Camera-type eye (tissue), 1 donor: Measurements from ENCODE around the gene EPB41L4A. TPM values are rescaled to one million over a fixed set of nuclear protein-coding genes. Genes with fewer than 3 reads are reported as not detected.

Experiments
- total RNA-seq: library from RNA; depleted of rRNA; stranded (reverse); fragments of >200 nt; gene quantifications from one replicate; pipeline ENCODE4 v1.2.3, GENCODE V29; 2014

EPB41L4A gene, protein sequence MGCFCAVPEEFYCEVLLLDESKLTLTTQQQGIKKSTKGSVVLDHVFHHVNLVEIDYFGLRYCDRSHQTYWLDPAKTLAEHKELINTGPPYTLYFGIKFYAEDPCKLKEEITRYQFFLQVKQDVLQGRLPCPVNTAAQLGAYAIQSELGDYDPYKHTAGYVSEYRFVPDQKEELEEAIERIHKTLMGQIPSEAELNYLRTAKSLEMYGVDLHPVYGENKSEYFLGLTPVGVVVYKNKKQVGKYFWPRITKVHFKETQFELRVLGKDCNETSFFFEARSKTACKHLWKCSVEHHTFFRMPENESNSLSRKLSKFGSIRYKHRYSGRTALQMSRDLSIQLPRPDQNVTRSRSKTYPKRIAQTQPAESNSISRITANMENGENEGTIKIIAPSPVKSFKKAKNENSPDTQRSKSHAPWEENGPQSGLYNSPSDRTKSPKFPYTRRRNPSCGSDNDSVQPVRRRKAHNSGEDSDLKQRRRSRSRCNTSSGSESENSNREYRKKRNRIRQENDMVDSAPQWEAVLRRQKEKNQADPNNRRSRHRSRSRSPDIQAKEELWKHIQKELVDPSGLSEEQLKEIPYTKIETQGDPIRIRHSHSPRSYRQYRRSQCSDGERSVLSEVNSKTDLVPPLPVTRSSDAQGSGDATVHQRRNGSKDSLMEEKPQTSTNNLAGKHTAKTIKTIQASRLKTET
- 39.2 TPM for total RNA-seq

DNA sequence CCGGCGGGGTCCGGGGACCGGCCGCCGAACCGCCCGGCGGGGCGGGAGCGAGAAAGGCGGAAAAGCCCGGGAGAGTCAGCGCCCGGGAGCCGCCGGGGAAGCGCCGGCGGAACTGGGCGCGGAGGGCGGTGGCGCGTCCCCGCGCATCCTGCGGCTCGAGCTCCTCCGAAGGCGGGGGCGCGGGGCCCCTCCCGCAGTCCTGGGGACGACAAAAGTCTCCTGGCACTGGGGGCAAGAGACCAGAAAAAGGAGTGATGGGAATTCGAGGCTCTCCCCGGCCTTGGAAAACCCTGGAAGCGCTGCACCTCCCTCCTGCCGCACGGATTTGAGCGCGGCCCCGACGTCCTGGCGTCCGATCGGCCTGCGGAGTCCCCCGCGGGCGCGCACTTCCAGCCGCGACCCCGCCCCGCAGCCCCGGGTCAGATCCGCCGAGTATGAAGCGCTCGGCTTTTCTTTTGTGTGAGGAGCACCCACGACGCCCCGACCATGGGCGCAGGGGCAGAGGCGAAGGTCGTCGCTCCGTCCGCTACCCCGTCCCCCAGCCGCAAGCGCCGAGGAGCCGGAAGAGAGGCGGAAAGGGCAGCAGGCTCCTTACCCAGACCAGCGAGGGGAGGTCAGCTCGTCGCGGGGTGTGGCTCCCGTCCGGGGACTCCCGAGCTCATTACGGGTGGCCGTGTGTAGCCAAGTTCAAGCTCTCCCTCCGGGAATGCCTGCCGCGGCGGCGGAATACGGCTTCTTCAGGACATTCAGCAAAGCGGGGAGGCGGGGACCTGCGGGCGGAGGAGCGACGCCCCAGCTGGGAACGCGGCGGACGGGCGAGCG is at the start of gene EPB41L4A:
EPB41L4A (minus strand) TSS at position 114 of the 822 bp plus-strand sequence. CDS start 238 bp downstream, outside the sequence.

